HG03139 (cell line): ENCODE results near the gene MAP3K1.
A peak's percentile ranks its signal among the peaks of the same experiment; 100 is the strongest.
"Not testable (repeated sequence)": the region's sequence is repeated elsewhere in the genome, so short reads cannot be mapped to it uniquely, and the experiment has no call there.

ENCODE experiments used
- ATAC-seq: cut with Tn5 transposase; IDR thresholded peaks from one replicate; pipeline ENCODE4 v1.9.1; 2021; ENCODE audit not compliant: unreplicated experiment

The MAP3K1 gene

DNA sequence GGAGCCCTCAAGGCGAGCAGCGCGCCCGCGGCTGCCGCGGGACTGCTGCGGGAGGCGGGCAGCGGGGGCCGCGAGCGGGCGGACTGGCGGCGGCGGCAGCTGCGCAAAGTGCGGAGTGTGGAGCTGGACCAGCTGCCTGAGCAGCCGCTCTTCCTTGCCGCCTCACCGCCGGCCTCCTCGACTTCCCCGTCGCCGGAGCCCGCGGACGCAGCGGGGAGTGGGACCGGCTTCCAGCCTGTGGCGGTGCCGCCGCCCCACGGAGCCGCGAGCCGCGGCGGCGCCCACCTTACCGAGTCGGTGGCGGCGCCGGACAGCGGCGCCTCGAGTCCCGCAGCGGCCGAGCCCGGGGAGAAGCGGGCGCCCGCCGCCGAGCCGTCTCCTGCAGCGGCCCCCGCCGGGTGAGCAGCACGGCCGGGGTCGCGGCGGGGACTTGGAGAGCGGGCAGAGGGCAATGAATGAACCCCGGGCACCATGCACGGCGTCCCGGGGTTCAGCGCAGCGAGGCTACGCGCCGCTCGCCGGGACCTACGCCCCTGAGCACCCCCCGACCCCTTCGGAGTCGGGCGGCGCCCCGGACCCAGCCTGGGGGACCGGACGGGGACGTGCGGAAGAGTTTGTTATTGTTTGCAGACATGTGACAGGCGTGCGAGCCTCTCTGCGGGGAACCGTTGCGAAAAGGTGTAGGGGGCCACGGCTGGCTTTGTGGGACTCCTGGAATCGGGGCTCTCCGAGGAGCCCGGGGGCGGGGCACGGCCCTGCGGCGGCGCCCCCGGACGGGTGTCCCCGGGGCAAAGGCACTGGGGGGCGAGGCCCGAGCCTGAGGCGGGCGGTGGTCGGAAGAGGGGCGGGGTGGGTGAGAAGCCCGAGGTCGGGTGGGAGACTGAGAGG, 553 bp downstream of the MAP3K1 start:
- no peak for ATAC-seq

DNA sequence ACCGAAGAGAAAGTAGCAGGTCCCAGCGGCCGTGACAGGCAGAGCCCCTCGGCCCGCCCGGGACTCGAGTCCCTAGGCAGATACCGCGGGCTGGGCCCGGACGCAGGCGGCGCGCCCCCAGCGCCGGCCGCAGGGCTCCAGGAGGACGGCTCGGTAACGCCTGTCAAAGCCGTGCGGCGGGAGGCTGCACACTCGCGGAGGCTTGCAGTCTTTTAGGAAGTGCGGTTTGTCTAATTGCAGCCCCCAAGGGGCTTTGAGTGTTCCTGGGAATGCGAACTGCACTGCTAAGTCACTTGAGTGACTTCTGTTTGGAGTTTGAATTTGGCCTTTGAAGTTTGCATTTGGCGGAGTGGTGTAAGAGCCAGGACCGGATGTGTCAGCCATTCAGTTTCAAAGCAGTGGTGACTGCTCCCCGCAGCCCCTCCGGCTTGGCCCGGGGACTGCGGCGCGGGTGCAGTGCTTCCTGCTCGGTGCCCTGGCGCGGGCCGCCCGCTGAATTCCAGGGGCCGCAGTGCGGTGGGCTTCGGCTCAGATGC, 1.3 kb downstream of the MAP3K1 start:
- ATAC-seq: peak; percentile 44

DNA sequence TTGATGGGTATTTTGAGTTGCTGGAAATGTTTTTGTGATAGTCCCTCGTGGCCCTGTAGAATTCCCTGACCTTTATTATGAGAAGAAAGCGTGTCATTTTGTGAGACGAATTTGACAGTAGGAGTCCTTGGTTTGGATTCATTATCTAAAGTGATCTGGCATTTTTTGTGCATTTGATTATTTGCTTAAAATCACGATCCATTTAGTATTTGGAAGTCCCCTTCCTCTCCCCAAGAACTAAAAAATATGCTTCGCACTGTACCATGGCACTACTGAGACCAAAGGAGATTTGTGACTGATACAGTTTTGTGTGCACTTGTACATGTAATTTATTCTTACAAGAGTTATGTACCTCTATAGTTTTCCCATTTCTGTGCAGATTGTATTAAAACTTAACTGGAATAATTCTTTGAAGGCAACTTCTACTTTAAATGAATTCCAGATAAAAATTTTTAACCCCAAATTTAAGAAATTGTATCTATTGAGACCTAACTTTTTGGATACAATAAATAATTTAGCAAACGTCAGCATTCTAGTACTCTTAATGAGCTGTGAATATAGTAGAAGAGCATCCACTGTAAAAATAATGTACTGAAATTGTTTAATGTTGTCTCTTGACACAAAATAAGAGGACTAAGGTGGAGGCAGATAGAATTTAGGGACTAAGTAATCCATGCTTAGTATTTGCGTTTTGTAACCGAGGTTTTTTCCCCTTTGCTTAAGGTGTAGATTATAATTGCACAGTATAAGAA, 2.1 kb downstream of the MAP3K1 start:
- no peak for ATAC-seq

DNA sequence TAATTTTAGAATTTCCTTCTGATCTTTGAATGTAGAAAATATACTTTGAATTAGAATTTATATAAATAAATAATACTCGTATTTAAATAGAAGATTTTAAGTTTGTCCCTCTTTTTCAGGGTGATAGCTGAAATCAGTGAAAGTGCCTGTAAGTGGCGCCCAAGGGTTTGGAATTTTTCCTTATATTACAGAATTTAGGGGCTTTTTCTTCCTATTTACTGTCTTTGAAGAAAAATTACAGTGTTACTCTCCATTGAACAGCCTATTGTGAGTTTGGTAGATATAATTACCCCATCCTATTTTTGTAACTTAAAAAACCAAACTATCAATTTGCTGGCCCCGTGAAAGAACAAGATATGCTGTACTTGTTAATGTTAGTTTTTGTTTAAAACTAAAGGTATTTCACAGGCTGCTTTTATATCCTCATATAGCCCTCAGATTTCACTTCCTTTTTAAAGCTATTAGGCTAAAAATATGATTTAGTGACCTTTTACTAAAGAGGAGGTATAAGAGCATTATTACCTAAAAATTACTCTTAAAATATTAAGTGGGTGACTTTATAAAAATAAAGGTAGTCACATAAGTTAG, 3.2 kb downstream of the MAP3K1 start:
- no peak for ATAC-seq

DNA sequence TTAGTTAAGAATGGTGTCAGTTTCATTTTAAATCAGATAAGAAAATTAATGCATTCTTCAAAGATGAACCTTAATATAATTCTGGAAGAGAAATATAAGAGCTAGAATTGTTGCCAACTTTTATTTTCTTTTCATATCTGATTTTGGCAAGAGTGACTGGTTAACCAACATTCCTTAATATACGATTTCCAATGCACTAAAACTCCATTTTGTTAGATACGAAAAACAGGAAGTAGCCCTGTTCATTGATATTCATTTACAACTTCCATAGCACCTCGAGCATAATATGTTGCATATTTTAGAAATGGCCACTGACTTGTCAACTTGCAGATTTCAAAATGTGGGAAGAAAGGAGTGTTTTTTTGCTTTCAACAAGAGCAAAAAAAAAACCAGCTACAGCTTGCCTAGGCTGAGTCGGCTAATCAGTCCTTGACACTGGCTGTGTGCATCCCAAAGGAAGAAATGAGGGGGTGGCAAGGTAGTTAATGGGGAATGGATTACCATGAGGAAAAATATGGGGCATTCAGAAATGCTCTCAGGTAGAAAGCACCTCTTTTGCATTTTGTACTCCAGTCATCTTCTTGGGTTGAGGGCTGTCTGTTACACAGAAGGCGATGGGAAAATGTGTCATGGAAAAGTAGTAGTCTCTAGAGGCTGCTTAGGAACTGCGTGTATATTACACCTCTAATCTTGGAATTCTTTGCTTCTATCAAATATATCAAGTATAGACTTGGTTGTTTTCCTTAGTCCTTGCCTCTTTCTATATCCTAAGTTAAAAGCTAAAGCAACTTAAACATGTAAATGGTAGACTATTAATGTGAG, 3.9 kb downstream of the MAP3K1 start:
- no peak for ATAC-seq

DNA sequence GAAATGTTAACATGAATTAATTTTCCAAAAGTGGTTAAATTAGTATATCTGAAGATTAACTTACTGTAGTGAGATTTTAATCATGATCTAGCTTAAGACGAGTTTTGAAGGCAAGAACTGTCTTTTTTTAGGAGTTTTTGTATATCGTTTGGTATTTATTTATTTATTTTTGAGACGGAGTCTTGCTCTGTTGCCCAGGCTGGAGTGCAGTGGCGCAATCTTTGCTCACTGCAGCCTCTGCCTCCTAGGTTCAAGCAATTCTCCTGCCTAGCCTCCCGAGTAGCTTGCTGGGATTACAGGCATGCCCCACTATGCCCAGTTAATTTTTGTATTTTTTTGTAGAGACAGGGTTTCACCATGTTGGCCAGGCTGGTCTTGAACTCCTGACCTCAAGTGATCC, 6.5 kb downstream of the MAP3K1 start:
- not testable (repeated sequence) for ATAC-seq

DNA sequence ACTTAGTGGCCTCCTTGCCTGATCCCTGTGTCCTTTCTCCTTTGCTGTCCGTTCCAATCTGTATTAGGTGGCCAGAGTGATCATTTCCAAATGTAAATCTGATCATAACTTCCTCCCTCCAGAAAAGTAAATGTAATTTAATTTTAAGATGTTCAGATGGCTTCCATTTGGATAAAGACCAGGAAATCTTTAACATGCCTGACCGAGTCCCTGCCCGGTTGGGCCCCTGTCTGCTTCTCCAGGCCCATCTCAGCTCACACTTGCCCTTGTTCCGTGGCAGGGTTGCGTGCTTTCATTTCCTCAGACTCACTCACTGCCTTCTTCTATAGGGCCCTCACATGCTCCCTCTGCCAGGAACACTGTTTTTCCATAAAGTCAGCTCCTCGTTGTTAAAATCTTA, 7.6 kb downstream of the MAP3K1 start:
- ATAC-seq: no peak

DNA sequence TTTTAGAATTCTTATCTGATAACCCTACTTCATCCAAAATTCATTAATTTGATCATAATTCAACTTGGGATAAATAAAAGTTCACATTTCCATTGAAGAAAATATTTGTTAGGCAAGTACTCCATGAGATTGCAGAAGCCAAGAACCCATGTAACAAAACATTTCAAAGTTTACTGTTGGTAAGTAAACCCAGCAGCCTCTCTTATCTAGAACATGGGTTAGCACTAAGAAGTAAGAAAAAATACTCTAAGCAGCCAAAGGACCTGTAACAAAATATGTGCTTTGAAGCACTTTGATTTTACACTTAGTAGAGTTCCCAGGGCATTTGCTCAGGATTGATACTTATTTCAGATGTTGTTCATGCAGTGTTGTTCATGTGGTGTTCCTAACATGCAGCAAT, 8.7 kb downstream of the MAP3K1 start:
- ATAC-seq: no peak

DNA sequence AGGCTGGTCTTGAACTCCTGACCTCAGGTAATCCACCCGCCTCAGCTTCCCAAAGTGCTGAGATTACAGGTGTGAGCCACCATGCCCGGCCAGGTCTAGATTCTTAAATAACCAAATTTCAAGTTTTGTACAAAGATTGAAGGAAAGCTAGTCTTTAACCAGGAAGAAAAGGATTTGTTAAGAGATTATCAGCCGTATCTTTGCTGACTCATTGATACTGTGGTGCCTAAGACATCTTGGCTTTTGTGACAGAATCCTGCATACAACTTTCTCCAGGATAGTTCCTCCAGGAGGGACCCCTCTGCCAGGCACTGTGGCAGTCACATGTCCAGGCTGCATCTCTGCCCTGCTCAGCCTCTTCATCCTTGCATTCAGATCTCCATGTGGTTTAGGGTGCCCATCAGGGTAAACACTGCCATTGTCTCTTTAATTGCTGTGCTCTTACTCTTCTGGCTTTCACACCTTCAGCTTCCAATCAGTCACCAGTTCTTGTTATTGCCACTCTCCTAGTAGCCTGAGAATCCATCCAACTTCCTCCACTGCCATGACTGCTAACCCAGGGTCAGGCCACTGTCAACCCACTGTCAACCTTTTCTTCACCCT, 10.0 kb downstream of the MAP3K1 start:
- no peak for ATAC-seq

DNA sequence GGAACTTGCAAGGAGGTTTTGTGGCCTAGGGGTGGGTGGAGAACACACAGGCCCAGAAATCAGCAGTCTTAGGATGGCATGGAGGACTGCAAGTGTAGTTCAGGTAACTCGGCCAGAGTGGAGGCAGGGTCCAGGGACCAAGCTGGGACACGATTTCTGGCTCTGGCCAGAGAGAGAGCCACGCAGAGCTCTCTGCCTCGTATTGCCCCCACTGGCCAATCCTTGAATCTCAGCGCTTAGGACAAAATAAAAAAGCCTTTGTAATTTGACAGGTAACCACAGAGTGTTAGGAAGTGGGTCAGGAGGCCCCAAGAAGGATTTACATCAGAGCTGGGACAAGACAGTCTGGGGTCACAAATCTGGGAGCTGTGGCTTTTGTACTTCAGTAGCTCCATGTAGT, 11.7 kb downstream of the MAP3K1 start:
- no peak for ATAC-seq

DNA sequence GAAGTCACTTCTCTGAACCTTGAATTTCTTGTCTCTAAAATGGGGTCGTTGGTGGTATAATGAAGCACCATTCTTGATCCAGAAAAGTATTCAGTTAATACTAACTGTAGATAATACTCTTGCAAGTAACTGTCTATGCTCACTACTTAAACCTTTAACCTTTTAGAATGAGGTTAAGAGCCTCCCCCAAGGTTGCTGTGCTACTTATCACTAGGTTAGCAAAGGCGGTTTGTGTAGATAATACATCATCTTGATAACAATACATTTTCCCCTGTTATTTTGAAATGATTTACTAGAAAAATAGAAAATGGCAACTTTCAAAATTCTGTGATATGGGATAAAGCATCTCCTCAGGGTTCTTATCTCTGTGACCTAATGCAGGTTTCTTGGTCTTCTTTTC, 12.6 kb downstream of the MAP3K1 start:
- no peak for ATAC-seq

DNA sequence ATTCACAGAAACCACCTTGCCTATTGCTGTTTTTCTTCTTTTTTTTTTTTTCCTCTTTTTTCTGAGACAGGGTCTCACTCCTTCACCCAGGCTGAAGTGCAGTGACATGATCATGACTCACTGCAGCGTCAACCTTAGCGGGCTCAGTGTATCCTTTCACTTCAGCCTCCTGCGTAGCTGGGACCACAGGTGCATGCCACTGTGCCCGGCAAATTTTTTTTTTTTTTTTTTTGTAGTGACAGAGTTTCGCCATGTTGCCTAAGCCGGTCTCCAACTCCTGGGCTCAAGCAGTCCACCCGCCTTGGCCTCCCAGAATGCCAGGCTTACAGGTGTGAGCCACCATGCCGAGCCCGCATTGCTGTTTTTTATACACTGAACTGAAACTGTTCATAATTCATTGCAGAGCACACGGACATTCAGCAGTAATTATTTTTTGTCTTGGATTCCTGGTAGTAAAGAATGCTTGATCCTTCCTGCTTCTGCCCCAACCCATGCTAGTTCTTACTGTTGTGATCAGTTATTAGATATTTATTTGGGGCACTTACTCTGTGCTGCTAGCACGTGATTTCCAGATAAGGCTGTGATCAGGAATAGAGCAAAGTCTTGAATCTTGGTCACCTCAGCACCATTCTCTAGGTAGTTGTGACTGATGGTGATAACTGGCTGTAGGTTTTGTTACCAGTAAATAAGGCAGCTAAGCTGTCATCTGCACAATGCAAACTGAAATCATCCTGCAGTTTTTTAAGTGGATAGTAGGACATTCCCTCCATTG, 14.0 kb downstream of the MAP3K1 start:
- no peak for ATAC-seq

DNA sequence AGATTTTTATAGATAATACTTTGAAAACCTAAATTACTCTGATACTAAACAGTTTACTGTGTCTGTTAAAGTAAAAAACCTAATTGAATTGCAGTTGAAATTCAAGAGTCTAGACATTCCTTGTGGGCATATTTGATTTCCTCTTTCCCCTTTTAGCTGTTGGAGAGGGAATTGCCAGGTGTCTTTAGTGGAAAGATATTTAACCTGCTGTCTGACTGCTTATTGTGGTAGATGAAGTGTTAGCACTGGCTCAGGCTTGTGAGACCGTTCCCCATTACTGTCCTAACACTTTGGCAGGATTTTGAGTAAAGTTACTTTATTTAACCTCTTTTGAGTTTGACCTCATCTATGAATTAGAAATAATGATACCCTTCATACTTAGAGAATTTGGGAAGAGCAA, 16.4 kb downstream of the MAP3K1 start:
- ATAC-seq: no peak

DNA sequence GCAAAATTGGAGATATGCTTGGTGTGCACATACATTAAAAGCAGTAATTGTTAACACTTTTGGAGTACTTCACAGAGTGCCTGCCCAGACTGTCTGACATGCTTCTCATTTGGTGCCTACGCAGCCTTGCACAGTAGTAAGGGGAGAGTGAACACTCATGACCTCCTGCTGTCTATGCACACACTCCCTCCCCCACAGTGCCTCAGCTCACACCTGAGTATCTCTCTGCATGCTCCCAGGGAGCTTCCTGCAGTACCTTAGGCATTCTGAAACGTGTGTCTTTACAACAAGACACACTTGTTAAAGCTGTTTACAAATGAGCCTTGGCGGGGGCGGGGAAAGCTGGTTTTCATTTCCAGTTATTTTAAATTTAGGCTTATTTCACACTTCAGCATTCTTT, 18.0 kb downstream of the MAP3K1 start:
- no peak for ATAC-seq

DNA sequence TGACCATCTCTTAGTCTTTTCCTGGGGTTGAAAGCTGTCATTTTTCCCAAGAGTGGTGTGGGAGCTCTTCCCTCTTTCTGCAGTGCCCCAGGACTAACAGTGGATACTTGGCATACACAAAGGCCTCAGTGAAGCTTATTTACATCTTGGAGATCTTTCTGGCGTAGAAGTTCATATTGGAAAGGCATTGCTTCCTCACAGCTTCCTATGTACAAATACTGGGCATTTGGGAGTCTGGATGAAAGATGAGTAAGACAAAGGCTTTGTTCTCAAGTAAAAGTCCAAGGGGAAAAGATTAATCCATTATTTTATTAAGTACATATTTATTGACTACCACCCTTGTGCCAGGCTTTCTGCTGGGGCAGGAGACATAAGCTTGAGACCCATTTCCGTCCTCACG, 22.0 kb downstream of the MAP3K1 start:
- no peak for ATAC-seq

DNA sequence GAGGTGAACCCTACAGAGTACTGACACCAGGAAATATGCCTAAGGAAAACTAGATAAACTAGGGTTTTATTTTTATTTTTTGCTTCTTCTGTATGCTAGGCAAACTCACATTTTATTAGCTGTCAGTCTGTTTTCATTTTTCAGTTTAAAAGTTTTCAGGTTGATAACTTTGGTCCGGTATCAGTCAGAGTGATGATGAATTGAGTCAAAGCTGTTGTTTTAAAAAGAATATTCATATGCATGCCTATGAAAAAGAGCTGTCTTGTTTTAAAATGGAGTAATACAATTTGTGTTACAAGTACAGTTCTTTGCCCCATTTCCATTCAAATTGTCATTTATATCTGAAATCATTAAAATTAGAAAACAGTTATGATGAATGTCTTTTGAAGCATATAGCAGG, 22.6 kb downstream of the MAP3K1 start:
- no peak for ATAC-seq

DNA sequence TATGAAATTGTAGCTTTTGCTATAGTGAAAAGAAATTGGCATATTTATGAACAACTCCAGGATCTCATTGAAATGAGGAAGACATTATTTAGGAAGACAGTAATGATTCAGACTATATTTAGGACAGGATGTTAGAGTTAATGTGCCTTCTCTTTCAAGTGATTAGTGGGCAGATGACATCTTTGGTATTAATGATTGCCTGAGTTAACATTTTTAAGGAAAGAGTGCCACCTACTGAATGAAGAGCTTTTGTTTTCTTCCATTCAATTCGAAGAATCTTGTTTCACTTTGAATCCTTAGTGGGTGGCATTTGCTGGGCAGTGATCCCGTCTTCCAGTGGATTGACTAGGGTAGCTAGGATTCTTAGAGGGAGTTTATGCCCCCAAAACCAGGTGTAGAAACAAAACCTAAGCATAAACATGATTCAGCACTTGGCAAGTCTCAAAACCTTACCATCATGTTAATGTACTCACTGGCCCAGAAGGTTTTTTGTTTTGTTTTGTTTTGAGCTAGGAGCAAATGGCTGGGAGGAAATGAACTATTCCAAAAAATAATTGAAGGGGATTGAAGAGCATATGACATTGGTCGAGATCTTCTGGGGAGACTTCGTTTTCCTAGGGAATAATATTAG, 23.2 kb downstream of the MAP3K1 start:
- ATAC-seq: peak; percentile 59

DNA sequence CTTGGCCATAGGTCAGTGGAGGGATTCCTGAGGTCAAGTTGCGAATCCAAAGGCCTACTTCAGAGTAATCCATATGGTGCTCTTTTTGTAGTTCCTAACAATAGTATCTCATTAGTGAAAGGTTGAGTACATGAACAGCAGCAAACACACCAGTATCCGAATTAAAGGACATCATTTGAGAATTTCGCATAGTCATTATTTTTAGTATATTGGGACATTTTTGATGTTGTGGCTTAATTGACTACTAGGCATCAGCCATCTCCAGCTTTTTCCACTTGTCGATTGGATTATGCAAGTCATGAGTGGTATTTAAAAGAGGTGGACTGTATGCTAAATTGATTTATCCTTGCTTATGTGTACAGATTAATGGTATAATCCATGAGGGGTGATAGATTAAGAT, 23.7 kb downstream of the MAP3K1 start:
- no peak for ATAC-seq

DNA sequence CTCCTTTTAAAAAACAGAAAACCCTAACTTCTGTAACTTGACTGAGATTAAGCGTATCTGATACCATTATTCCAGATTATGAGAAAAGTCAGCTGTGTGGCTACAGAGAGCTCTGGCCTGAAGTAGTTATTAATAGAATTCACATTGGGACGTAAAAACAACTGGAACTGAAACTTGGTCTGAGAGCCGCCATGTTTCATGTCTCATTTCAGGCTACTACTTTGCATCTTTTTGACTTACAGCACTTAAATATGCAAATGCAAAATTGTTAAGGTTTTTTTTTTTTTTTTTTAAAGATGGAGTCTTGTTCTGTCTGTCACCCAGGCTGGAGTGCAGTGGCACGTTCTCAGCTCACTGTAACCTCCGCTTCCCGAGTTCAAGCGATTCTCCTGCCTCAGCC, 25.2 kb downstream of the MAP3K1 start:
- no peak for ATAC-seq
